ENCODE data around the gene FOXP1.

FOXP1 gene

GRCh38 chr3:71138410-71138809 is 445.1 kb downstream of the FOXP1 start:
- in situ Hi-C loops (cut with MboI; ENCODE audit: low sequenced_read_pairs), result no loop called here

GRCh38 chr3:71136276-71136675 is 447.3 kb downstream of the FOXP1 start:
- in situ Hi-C loops (cut with MboI; ENCODE audit: low sequenced_read_pairs), result no loop called here

- in situ Hi-C loops (cut with MboI; ENCODE audit: low sequenced_read_pairs), result no loop called here
Observed at GRCh38 chr3:71135373-71136088, 448.0 kb downstream of the FOXP1 start.

- in situ Hi-C loops (cut with MboI; ENCODE audit: low sequenced_read_pairs), result no loop called here
Observed at GRCh38 chr3:71134521-71134920, 449.0 kb downstream of the FOXP1 start.

GRCh38 chr3:71133865-71134264 is 449.7 kb downstream of the FOXP1 start:
- in situ Hi-C loops (cut with MboI; ENCODE audit: low sequenced_read_pairs), result no loop called here

GRCh38 chr3:71132995-71133730 is 450.4 kb downstream of the FOXP1 start:
- in situ Hi-C loops (cut with MboI; ENCODE audit: low sequenced_read_pairs), result no loop called here

- in situ Hi-C loops (cut with MboI; ENCODE audit: low sequenced_read_pairs), result no loop called here
Observed at GRCh38 chr3:71131375-71132314, 451.9 kb downstream of the FOXP1 start.

GRCh38 chr3:71130471-71131374 is 452.8 kb downstream of the FOXP1 start:
- in situ Hi-C loops (cut with MboI; ENCODE audit: low sequenced_read_pairs), result no loop called here

GRCh38 chr3:71129611-71130431 is 453.7 kb downstream of the FOXP1 start:
- in situ Hi-C loops (cut with MboI; ENCODE audit: low sequenced_read_pairs), result no loop called here

- in situ Hi-C loops (cut with MboI; ENCODE audit: low sequenced_read_pairs), result no loop called here
Observed at GRCh38 chr3:71128961-71129360, 454.6 kb downstream of the FOXP1 start.

GRCh38 chr3:71127844-71128243 is 455.7 kb downstream of the FOXP1 start:
- in situ Hi-C loops (cut with MboI; ENCODE audit: low sequenced_read_pairs), result no loop called here

GRCh38 chr3:71127052-71127831 is 456.3 kb downstream of the FOXP1 start:
- in situ Hi-C loops (cut with MboI; ENCODE audit: low sequenced_read_pairs), result no loop called here

GRCh38 chr3:71125738-71126137 is 457.8 kb downstream of the FOXP1 start:
- in situ Hi-C loops (cut with MboI; ENCODE audit: low sequenced_read_pairs), result no loop called here

- in situ Hi-C loops (cut with MboI; ENCODE audit: low sequenced_read_pairs), result no loop called here
Observed at GRCh38 chr3:71124048-71124447, 459.5 kb downstream of the FOXP1 start.

GRCh38 chr3:71122641-71123040 is 460.9 kb downstream of the FOXP1 start:
- in situ Hi-C loops (cut with MboI; ENCODE audit: low sequenced_read_pairs), result no loop called here

- in situ Hi-C loops (cut with MboI; ENCODE audit: low sequenced_read_pairs), result no loop called here
Observed at GRCh38 chr3:71121429-71122167, 461.9 kb downstream of the FOXP1 start.

GRCh38 chr3:71120012-71120411 is 463.5 kb downstream of the FOXP1 start:
- in situ Hi-C loops (cut with MboI; ENCODE audit: low sequenced_read_pairs), result no loop called here

GRCh38 chr3:71119171-71119570 is 464.4 kb downstream of the FOXP1 start:
- in situ Hi-C loops (cut with MboI; ENCODE audit: low sequenced_read_pairs), result no loop called here
